ENCODE results near the gene SALL1.

DNA sequence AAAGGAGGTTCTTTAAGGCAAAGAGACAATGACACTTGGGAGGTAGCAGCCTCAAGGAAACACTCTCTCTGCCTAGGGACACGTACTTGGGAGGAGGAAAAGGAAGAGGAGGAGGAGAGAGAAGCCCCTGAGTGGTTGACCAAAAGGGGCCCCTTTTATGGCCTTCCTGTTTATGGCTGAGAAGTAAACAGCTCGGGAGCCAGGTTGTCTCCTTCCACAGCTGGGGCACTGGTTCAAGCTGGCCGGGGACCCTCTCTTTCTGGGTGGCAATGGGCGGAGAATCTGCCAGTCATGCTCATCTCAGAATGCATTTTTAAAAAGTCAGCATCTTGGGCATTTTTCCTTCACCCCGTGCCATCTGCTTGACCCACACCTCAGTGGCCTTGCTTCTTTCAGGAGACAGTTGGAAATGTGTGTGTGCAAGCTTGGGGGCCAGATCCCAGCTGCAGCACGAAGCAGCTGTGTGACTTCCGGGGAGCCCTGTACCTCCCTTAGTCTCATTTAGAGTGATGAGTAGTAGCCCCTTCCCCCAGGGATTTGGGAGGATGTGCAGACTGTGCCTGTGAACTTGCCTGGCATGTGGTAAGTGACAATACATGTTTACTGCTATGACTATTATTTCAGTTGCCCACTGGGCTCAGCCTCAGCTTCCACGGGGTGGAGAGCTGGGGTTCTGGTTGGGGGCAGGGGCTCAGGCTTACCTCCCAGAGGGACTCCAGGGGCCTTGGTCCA lies 33.8 kb upstream of the SALL1 start:
- TF ChIP-seq, protein P1, sequence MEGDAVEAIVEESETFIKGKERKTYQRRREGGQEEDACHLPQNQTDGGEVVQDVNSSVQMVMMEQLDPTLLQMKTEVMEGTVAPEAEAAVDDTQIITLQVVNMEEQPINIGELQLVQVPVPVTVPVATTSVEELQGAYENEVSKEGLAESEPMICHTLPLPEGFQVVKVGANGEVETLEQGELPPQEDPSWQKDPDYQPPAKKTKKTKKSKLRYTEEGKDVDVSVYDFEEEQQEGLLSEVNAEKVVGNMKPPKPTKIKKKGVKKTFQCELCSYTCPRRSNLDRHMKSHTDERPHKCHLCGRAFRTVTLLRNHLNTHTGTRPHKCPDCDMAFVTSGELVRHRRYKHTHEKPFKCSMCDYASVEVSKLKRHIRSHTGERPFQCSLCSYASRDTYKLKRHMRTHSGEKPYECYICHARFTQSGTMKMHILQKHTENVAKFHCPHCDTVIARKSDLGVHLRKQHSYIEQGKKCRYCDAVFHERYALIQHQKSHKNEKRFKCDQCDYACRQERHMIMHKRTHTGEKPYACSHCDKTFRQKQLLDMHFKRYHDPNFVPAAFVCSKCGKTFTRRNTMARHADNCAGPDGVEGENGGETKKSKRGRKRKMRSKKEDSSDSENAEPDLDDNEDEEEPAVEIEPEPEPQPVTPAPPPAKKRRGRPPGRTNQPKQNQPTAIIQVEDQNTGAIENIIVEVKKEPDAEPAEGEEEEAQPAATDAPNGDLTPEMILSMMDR (conservative IDR thresholded peaks at IDR 0.05; ENCODE audit: low read length): no peak
- no peak for TF ChIP-seq EZH2phosphoT487 (IDR thresholded peaks at IDR 0.05; ENCODE audit: borderline replicate concordance)

Measured in Loucy (cell line).